ENCODE measurements around the gene TCIRG1.

TCIRG1 gene

DNA sequence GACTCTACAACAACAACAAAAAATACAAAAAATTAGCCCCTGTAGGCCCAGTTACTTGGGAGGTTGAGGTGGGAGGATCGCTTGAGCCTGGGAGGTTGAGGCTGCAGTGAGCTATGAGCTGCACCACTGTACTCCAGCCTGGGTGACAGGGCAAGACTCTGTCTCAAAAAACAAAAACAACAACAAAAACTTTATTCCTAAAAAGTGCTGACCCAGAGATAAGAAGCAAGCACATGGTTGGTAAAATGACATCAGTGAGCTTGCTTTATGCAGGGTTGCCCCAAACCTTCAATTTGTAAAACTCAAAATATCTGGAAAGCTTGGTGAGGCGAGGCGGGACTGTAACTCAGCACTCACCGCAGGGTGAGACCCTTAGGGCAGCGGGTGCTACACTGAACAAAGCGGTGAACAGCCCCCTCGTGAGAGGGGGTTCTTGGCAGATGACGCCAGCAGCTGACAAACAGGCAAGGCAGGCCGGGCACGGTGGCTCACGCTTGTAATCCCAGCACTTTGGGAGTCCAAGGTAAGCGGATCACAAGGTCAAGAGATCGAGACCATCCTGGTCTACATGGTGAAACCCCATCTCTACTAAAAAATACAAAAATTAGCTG lies 3.5 kb upstream of the TCIRG1 start:
- peaks cover 48% of the 10 kb centered on the region for H3K4me1 ChIP-seq (ENCODE audit: control insufficient read depth, insufficient read depth, low read length)
- H3K4me3 ChIP-seq (ENCODE audit: low read length): no peak overlapping the region
- H3K9me3 ChIP-seq (ENCODE audit: control insufficient read depth, low read length): no peaks in the 10 kb centered on the region
- H3K36me3 ChIP-seq (ENCODE audit: control insufficient read depth, insufficient read depth, low read length, severe bottlenecking): peaks cover 3% of the 10 kb centered on the region
- H3K27me3 ChIP-seq (replicated peaks; ENCODE audit: control insufficient read depth, insufficient read depth, low read length): no peaks in the 10 kb centered on the region
- DNase-seq (ENCODE audit: low read depth): no peak
- H3K9ac ChIP-seq (ENCODE audit: low read length): no peak overlapping the region

DNA sequence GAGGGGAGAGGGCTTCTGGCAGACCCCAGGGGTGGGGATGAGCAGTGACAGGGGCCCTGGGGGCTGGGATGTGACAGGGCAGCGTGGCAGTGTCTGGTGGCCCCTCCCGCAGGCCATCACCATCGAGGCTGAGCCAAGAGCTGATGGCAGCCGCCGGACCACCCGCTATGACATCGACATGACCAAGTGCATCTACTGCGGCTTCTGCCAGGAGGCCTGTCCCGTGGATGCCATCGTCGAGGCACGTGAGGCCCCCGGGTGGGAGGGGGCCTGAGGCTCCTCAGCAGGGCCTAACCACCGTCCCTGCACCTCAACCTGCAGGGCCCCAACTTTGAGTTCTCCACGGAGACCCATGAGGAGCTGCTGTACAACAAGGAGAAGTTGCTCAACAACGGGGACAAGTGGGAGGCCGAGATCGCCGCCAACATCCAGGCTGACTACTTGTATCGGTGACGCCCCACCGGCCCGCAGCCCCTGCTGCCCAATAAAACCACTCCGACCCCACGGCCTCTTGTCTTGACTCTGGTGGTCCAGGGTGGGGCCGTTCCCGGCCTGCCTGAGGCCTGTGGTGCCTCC lies 2.6 kb upstream of the TCIRG1 start:
- Histone ChIP-seq H3K27me3 (replicated peaks; ENCODE audit: control insufficient read depth, insufficient read depth, low read length) (no peaks in the 10 kb centered on the region), H3K9ac (ENCODE audit: low read length) (no peak overlapping the region), H3K4me1 (ENCODE audit: control insufficient read depth, insufficient read depth, low read length) (peaks cover 51% of the 10 kb centered on the region), H3K36me3 (ENCODE audit: control insufficient read depth, insufficient read depth, low read length, severe bottlenecking) (peaks cover 3% of the 10 kb centered on the region), H3K9me3 (ENCODE audit: control insufficient read depth, low read length) (no peaks in the 10 kb centered on the region), H3K4me3 (ENCODE audit: low read length) (no peak overlapping the region)
- DNase-seq (ENCODE audit: low read depth): no peak

DNA sequence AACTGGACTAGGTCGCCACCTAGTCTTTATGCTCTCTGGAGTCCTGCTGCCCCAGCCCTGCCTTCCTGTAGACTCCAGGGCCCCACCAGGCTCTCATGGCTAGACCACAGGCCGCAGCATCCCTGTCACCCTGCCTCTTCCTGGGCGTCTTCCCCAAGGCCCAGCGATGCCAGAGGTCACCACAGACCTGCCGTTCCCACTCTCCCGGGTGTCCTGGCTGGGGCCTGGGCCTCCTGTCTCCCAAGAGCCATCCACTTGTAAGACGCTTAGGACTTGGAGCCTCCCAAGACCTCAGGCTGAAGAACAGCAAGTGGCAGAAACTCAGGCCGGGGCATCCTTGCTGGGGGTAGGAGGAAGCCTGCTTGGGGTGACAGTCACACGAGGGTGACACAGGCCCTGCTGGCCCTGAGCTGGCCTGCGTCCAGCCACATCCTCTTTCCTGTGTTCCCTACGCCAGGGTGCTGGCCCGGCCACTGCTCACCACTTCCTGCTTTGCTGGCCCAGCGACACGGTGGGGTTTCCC lies 2.0 kb upstream of the TCIRG1 start:
- Histone ChIP-seq H3K27me3 (replicated peaks; ENCODE audit: control insufficient read depth, insufficient read depth, low read length) (no peaks in the 10 kb centered on the region), H3K9ac (ENCODE audit: low read length) (peak overlapping the region; percentile 31), H3K4me3 (ENCODE audit: low read length) (no peak overlapping the region), H3K4me1 (ENCODE audit: control insufficient read depth, insufficient read depth, low read length) (peaks cover 45% of the 10 kb centered on the region), H3K36me3 (ENCODE audit: control insufficient read depth, insufficient read depth, low read length, severe bottlenecking) (peaks cover 3% of the 10 kb centered on the region), H3K9me3 (ENCODE audit: control insufficient read depth, low read length) (no peaks in the 10 kb centered on the region)
- DNase-seq (ENCODE audit: low read depth): no peak

DNA sequence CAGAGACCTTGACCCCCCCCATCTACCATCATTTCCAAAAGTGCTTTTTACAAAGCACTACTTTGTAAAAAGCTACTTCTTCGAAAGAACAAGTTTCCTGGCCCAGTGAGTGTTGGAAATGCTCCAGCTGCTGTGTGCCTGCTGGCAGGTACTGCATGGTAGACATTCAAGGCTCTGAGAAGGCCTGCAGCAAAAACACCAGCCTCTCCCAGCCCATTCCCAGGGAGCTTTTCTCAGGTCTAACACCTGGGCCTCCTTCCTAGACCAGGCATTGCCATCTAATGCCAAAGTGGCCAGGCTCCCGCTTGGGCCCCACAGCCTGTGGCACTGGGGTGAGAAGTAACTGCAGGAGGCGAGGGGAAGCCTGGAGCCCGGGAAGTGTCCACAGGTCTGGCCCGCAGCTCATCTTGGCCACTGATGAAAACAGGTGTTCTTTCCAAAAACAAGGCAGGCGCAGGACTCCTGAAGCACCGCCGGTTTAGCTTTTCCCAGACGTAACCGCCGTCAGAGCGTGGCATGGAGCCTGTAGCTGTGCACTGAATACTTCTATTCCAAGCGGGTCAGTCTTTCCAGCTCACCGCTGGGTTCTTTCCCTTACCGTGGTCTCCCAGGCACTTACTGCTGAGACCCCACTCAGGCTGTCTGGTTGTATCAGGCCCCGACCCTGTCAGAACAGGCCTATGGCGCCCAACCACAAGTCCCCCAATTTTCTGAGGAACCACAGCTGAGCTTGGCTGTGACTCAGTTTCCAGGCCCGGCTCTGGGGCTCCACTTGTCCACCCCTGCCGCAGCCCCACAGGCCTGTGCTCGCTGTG lies 1.2 kb upstream of the TCIRG1 start:
- H3K27me3 ChIP-seq (replicated peaks; ENCODE audit: control insufficient read depth, insufficient read depth, low read length): no peaks in the 10 kb centered on the region
- peaks cover 44% of the 10 kb centered on the region for H3K4me1 ChIP-seq (ENCODE audit: control insufficient read depth, insufficient read depth, low read length)
- peaks cover 3% of the 10 kb centered on the region for H3K36me3 ChIP-seq (ENCODE audit: control insufficient read depth, insufficient read depth, low read length, severe bottlenecking)
- H3K4me3 ChIP-seq (ENCODE audit: low read length): peak overlapping the region; percentile 89
- no peaks in the 10 kb centered on the region for H3K9me3 ChIP-seq (ENCODE audit: control insufficient read depth, low read length)
- H3K9ac ChIP-seq (ENCODE audit: low read length): peak overlapping the region; percentile 93
- no peak for DNase-seq (ENCODE audit: low read depth)

DNA sequence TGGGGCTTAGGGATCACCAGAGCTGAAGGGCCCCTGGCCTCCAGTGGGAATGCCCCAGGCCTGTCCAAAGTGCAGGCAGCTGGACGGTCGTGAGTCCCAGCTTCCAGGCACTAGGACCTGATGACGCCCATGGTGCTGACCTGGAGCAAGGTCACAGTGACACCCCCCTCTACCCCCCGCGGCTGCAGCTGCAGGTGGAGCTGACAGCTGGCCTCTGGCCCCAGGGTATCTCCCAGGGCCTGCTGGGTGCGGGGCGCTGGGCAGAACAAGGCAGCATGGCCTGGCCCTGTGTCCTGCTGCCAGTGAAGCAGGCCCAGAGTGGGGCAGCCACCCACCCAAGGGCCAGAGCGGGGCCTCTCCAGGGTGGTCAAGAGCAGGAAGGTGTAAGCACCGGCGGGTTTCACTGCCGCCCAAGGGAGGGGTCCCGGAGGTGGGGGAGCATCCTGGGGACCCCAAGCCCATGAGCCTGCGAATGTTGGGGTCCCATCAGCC lies 553 bp upstream of the TCIRG1 start:
- H3K27me3 ChIP-seq (replicated peaks; ENCODE audit: control insufficient read depth, insufficient read depth, low read length): no peaks in the 10 kb centered on the region
- H3K4me1 ChIP-seq (ENCODE audit: control insufficient read depth, insufficient read depth, low read length): peaks cover 44% of the 10 kb centered on the region
- DNase-seq (ENCODE audit: low read depth): no peak
- peak overlapping the region; percentile 93 for H3K9ac ChIP-seq (ENCODE audit: low read length)
- H3K4me3 ChIP-seq (ENCODE audit: low read length): peak overlapping the region; percentile 89
- peaks cover 3% of the 10 kb centered on the region for H3K36me3 ChIP-seq (ENCODE audit: control insufficient read depth, insufficient read depth, low read length, severe bottlenecking)
- no peaks in the 10 kb centered on the region for H3K9me3 ChIP-seq (ENCODE audit: control insufficient read depth, low read length)

DNA sequence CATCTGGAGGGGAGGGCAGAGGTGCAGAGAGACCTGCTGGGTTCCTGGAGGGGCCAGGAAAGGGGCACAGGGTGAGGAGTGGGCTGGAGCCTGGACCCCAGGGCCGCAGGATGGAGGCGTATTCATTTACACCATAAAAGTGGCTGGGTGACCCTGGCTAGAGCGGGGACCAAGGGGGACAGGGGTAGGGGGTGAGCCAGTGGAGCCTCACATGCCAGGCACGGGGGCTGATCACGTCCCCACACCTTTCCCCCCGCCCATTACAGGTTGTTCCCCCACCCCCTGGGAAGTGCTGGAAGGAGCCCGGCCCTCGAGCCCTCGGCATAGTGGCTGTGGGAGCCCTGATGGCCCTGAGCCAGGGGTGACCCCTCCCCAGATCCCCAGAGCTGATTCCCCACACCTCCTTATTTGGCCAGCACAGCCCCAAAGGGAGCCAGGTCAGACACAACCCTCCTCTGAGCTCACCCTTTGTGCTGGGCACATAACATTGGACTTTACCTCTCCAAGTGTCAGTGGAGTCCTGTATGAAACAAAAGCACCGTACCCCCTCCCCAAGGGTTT lies 781 bp downstream of the TCIRG1 start:
- Histone ChIP-seq H3K4me3 (ENCODE audit: low read length) (peak overlapping the region; percentile 89), H3K9ac (ENCODE audit: low read length) (peak overlapping the region; percentile 93), H3K4me1 (ENCODE audit: control insufficient read depth, insufficient read depth, low read length) (peaks cover 37% of the 10 kb centered on the region), H3K36me3 (ENCODE audit: control insufficient read depth, insufficient read depth, low read length, severe bottlenecking) (peaks cover 2% of the 10 kb centered on the region), H3K27me3 (replicated peaks; ENCODE audit: control insufficient read depth, insufficient read depth, low read length) (no peaks in the 10 kb centered on the region), H3K9me3 (ENCODE audit: control insufficient read depth, low read length) (no peaks in the 10 kb centered on the region)
- DNase-seq (ENCODE audit: low read depth): peak; percentile 21

GRCh38 chr11:68040101-68040956 lies 1.5 kb downstream of the TCIRG1 start:
- Histone ChIP-seq H3K9ac (ENCODE audit: low read length) (peak overlapping the region; percentile 93), H3K27me3 (replicated peaks; ENCODE audit: control insufficient read depth, insufficient read depth, low read length) (no peaks in the 10 kb centered on the region), H3K4me1 (ENCODE audit: control insufficient read depth, insufficient read depth, low read length) (peaks cover 37% of the 10 kb centered on the region), H3K9me3 (ENCODE audit: control insufficient read depth, low read length) (no peaks in the 10 kb centered on the region), H3K36me3 (ENCODE audit: control insufficient read depth, insufficient read depth, low read length, severe bottlenecking) (peaks cover 10% of the 10 kb centered on the region), H3K4me3 (ENCODE audit: low read length) (peak overlapping the region; percentile 89)
- DNase-seq (ENCODE audit: low read depth): peak; percentile 75

GRCh38 chr11:68040957-68041591 lies 2.2 kb downstream of the TCIRG1 start:
- Histone ChIP-seq H3K36me3 (ENCODE audit: control insufficient read depth, insufficient read depth, low read length, severe bottlenecking) (peaks cover 14% of the 10 kb centered on the region), H3K4me3 (ENCODE audit: low read length) (peak overlapping the region; percentile 89), H3K9ac (ENCODE audit: low read length) (peak overlapping the region; percentile 93), H3K27me3 (replicated peaks; ENCODE audit: control insufficient read depth, insufficient read depth, low read length) (no peaks in the 10 kb centered on the region), H3K4me1 (ENCODE audit: control insufficient read depth, insufficient read depth, low read length) (peaks cover 37% of the 10 kb centered on the region), H3K9me3 (ENCODE audit: control insufficient read depth, low read length) (no peaks in the 10 kb centered on the region)
- no peak for DNase-seq (ENCODE audit: low read depth)

- Histone ChIP-seq H3K4me1 (ENCODE audit: control insufficient read depth, insufficient read depth, low read length) (peaks cover 37% of the 10 kb centered on the region), H3K36me3 (ENCODE audit: control insufficient read depth, insufficient read depth, low read length, severe bottlenecking) (peaks cover 14% of the 10 kb centered on the region), H3K9me3 (ENCODE audit: control insufficient read depth, low read length) (no peaks in the 10 kb centered on the region), H3K27me3 (replicated peaks; ENCODE audit: control insufficient read depth, insufficient read depth, low read length) (no peaks in the 10 kb centered on the region), H3K9ac (ENCODE audit: low read length) (no peak overlapping the region), H3K4me3 (ENCODE audit: low read length) (no peak overlapping the region)
- no peak for DNase-seq (ENCODE audit: low read depth)
These were observed 2.9 kb downstream of the TCIRG1 start for GRCh38 chr11:68041617-68042218.

Data from adipocyte (in vitro differentiated cells).